ENCODE results near the gene ZDHHC11B.

DNA sequence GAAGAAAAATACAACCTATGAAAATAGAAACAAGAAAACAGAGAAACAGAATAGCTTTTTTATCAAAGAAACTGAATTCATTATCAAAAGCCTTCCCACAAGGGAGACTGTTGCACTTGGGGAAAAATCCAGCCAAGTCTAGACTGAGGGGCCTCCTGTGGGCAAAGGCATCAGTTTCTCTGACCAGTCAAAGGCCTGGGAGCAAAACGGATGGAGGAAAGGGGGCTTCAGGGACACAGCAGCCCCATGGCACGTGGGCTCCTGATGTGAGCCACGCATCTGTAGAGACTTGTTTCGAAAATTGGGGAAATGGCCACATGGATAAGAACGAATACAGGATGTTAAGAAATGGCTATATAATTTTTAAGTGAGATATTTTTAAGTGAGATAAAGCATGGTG lies 21.1 kb downstream of the ZDHHC11B start:
- no peak for TF ChIP-seq CTCF (IDR thresholded peaks at IDR 0.05)
- TF ChIP-seq POLR2A (IDR thresholded peaks at IDR 0.05) = no peak

All from body of pancreas (tissue), 4 donors.